Measurements from ENCODE around the gene CUX1.

GRCh38 chr7:102205915-102206314 is 388.5 kb downstream of the CUX1 start:
- TF ChIP-seq CTCF (IDR thresholded peaks at IDR 0.05) (no peak), POLR2A (IDR thresholded peaks at IDR 0.05) (no peak)

All from lower leg skin (tissue), 3 donors.